ENCODE measurements around the gene IRGQ. TPM values are rescaled to one million over a fixed set of nuclear protein-coding genes. Genes with fewer than 3 reads are reported as not detected.

The IRGQ gene
- total and polyA plus RNA-seq, 2 experiments from 2014 or later = 9.6 to 26.2 TPM

DNA sequence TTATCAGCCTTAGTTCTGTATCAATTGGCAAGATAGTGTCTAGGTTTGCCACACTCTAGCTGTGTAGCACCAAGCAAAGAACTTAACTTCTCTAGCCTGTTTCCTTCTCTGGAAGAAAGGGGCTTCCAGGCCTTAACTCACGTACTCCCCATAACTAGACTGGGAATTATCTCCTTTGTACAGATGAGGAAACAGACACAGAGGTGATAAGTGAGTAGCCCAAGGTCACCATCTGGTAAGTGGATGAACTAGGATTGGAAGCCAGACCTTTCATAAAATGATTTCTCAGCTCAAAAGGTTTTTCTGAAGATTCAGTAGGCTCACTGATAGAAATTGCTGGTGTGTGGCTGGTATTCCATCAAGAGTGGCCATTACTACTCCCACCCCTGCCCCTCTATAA lies 20.4 kb upstream of the IRGQ start:
- Histone ChIP-seq H3K4me1 (ENCODE audit: insufficient read depth) (peaks cover 7% of the 10 kb centered on the region), H4K20me1 (ENCODE audit: insufficient read depth, poor library complexity, severe bottlenecking) (no peaks in the 10 kb centered on the region), H3K27me3 (no peaks in the 10 kb centered on the region), H3K27ac (no peak overlapping the region), H3K79me2 (peaks cover 60% of the 10 kb centered on the region), H3K9me3 (ENCODE audit: low read depth) (no peaks in the 10 kb centered on the region), H3K4me2 (no peak overlapping the region), H3K4me3 (no peak overlapping the region), H3K36me3 (replicated peaks; ENCODE audit: insufficient read depth, low read depth) (no peaks in the 10 kb centered on the region), H3K9me2 (replicated peaks; ENCODE audit: insufficient read depth) (no peaks in the 10 kb centered on the region), H2AFZ (no peak overlapping the region)
- 50% methylated on average over 1 of the region's 1 CpG for WGBS (ENCODE audit: low lambda C conversion rate, missing lambda C conversion rate)
- DNase-seq (ENCODE audit: low spot score) = no peak
- TF ChIP-seq, protein P1, sequence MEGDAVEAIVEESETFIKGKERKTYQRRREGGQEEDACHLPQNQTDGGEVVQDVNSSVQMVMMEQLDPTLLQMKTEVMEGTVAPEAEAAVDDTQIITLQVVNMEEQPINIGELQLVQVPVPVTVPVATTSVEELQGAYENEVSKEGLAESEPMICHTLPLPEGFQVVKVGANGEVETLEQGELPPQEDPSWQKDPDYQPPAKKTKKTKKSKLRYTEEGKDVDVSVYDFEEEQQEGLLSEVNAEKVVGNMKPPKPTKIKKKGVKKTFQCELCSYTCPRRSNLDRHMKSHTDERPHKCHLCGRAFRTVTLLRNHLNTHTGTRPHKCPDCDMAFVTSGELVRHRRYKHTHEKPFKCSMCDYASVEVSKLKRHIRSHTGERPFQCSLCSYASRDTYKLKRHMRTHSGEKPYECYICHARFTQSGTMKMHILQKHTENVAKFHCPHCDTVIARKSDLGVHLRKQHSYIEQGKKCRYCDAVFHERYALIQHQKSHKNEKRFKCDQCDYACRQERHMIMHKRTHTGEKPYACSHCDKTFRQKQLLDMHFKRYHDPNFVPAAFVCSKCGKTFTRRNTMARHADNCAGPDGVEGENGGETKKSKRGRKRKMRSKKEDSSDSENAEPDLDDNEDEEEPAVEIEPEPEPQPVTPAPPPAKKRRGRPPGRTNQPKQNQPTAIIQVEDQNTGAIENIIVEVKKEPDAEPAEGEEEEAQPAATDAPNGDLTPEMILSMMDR (IDR thresholded peaks at IDR 0.05; ENCODE audit: poor library complexity) = no peak
- TF ChIP-seq EZH2 (IDR thresholded peaks at IDR 0.05; ENCODE audit: borderline replicate concordance) = no peak
- no peak for TF ChIP-seq EZH2phosphoT487 (IDR thresholded peaks at IDR 0.05; ENCODE audit: low read depth, severe bottlenecking, unreplicated experiment)

DNA sequence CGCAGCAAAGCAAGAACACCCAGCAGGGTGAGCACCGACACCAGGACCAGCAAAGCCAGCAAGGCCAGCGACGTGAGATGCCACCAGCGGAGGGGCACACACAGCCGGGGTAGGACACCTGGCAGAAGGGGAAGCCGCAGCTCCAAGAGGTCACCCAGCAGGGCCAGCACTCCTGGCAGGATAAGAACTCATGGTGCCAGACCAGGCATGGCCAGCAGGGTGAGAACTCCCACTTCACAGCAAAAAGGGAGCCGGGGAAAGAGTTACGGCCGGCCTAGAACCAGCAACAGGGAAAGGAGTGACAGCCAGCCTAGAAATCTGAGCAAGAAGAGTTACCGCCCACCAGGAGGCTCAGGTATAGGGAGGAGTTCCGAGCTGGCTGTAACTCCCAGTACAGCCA lies 16.4 kb upstream of the IRGQ start:
- Histone ChIP-seq H4K20me1 (ENCODE audit: insufficient read depth, poor library complexity, severe bottlenecking) (no peaks in the 10 kb centered on the region), H2AFZ (no peak overlapping the region), H3K27ac (no peak overlapping the region), H3K4me2 (no peak overlapping the region), H3K9me3 (ENCODE audit: low read depth) (no peaks in the 10 kb centered on the region), H3K9me2 (replicated peaks; ENCODE audit: insufficient read depth) (no peaks in the 10 kb centered on the region), H3K4me3 (no peak overlapping the region), H3K79me2 (peaks cover 37% of the 10 kb centered on the region), H3K27me3 (no peaks in the 10 kb centered on the region), H3K4me1 (ENCODE audit: insufficient read depth) (no peaks in the 10 kb centered on the region), H3K36me3 (replicated peaks; ENCODE audit: insufficient read depth, low read depth) (no peaks in the 10 kb centered on the region)
- no peak for DNase-seq (ENCODE audit: low spot score)
- TF ChIP-seq EZH2 (IDR thresholded peaks at IDR 0.05; ENCODE audit: borderline replicate concordance) = no peak
- 99% methylated on average over 12 of the region's 12 CpGs for WGBS (ENCODE audit: low lambda C conversion rate, missing lambda C conversion rate)

DNA sequence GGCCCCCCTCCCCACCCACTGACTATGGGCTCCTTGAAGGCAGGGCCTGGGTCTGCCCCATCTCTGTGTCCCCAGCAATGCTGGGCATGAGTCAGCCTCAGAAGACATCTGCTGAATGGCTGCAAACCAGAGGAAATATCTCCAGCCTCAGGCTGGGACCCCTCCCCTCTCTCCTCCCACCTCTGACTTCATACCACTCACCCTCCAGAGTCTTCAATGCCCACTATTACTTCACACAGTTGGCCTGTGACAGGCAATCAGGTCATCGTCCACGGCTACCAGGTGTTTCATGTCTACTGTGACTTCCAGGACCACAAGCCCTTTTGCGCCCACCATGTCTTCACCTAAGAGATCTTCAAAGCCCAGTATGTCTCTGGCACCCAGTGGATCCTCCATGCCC lies 15.9 kb upstream of the IRGQ start, which contains the start of gene SRRM5:
TSS of gene SRRM5 (plus strand) at position 301 of the 400 bp plus-strand sequence. CDS start at position 335, 34 bp downstream.
- Histone ChIP-seq H3K9me2 (replicated peaks; ENCODE audit: insufficient read depth) (no peaks in the 10 kb centered on the region), H3K27me3 (no peaks in the 10 kb centered on the region), H4K20me1 (ENCODE audit: insufficient read depth, poor library complexity, severe bottlenecking) (no peaks in the 10 kb centered on the region), H3K27ac (no peak within 1 kb of the TSS), H3K79me2 (peaks cover 31% of the 10 kb centered on the region), H2AFZ (no peak within 1 kb of the TSS), H3K36me3 (replicated peaks; ENCODE audit: insufficient read depth, low read depth) (no peaks in the 10 kb centered on the region), H3K4me2 (no peak within 1 kb of the TSS), H3K9me3 (ENCODE audit: low read depth) (no peaks in the 10 kb centered on the region), H3K4me3 (no peak within 1 kb of the TSS), H3K4me1 (ENCODE audit: insufficient read depth) (no peaks in the 10 kb centered on the region)
- no peak for DNase-seq (ENCODE audit: low spot score)
- 87% methylated on average over 3 of the region's 3 CpGs for WGBS (ENCODE audit: low lambda C conversion rate, missing lambda C conversion rate)
- TF ChIP-seq, protein P1 (IDR thresholded peaks at IDR 0.05; ENCODE audit: poor library complexity) = no peak
- TF ChIP-seq EZH2 (IDR thresholded peaks at IDR 0.05; ENCODE audit: borderline replicate concordance) (no peak), EZH2phosphoT487 (IDR thresholded peaks at IDR 0.05; ENCODE audit: low read depth, severe bottlenecking, unreplicated experiment) (no peak)

DNA sequence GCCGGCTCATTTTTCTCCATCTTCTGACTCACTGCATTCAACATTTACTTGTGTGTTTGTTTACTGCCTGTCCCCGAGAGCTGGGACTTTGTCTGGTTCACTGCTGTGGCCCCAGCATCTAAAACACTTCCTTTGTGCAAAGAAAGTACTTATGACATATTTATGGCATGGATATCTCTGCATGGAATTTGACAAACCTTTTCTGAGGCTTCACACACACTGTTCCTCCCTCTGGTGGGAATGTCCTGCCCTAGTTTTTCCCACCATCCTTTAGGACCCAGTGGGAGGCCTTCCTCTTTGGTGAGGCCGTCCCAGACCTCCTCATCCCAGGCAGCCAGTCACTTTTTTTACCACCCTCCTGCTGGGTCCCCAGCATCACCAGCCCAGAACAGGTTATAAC lies 14.6 kb upstream of the IRGQ start:
- Histone ChIP-seq H3K4me2 (no peak overlapping the region), H4K20me1 (ENCODE audit: insufficient read depth, poor library complexity, severe bottlenecking) (no peaks in the 10 kb centered on the region), H3K4me3 (no peak overlapping the region), H3K9me2 (replicated peaks; ENCODE audit: insufficient read depth) (no peaks in the 10 kb centered on the region), H3K9me3 (ENCODE audit: low read depth) (no peaks in the 10 kb centered on the region), H3K79me2 (peaks cover 20% of the 10 kb centered on the region), H2AFZ (no peak overlapping the region), H3K27me3 (no peaks in the 10 kb centered on the region), H3K36me3 (replicated peaks; ENCODE audit: insufficient read depth, low read depth) (no peaks in the 10 kb centered on the region), H3K27ac (no peak overlapping the region), H3K4me1 (ENCODE audit: insufficient read depth) (no peaks in the 10 kb centered on the region)
- DNase-seq (ENCODE audit: low spot score) = no peak
- TF ChIP-seq EZH2phosphoT487 (IDR thresholded peaks at IDR 0.05; ENCODE audit: low read depth, severe bottlenecking, unreplicated experiment) (no peak), EZH2 (IDR thresholded peaks at IDR 0.05; ENCODE audit: borderline replicate concordance) (no peak)
- TF ChIP-seq, protein P1 (IDR thresholded peaks at IDR 0.05; ENCODE audit: poor library complexity) = no peak
- 78% methylated on average over 3 of the region's 3 CpGs for WGBS (ENCODE audit: low lambda C conversion rate, missing lambda C conversion rate)
